HCT116 (cell line): ENCODE measurements around the gene INPP1. TPM values are rescaled to one million over a fixed set of nuclear protein-coding genes. Genes with fewer than 3 reads are reported as not detected.

ENCODE experiments used
- ATAC-seq: fragments of 200-7000 bp; cut with Tn5 transposase; 2 replicates; pipeline ENCODE4 v1.9.1; 2020; ENCODE audit warnings: mild to moderate bottlenecking, moderate library complexity
- BruUV-seq: library from RNA; stranded (reverse); fragments of 400-500 nt; replicated peaks from 2 replicates; lab custom pipeline; 2021; lab: Mats Ljungman, UMichigan
- CTCF ChIA-PET: fragments of 300-600 bp; sonication (Branson Sonifier 250); formaldehyde crosslinking; loops from one replicate; lab custom pipeline; 2021; ENCODE audit warnings: antibody characterized with exemption; lab: Charles Lee
- POLR2A ChIA-PET: fragments of 300-600, 350-600 bp; sonication (Branson Sonifier 250); formaldehyde crosslinking; loops from one replicate; lab custom pipeline; 2021; ENCODE audit warnings: antibody characterized with exemption; lab: Charles Lee
- RAD21 ChIA-PET, 2 experiments: fragments of 300-600 bp; sonication (Branson Sonifier 250); formaldehyde crosslinking; loops; one replicate each; lab custom pipeline; 2023; ENCODE audit warnings: low total read pairs in 2 of 2; ENCODE audit not compliant: uncharacterized antibody in 2 of 2, unreplicated experiment in 2 of 2, low non-redundant PET in 1 of 2; lab: Charles Lee
- DNase-seq: peaks from one replicate; pipeline ENCODE4 v3.0.0-alpha.2; 2010; ENCODE audit warnings: low read depth, low spot score
- H2AFZ ChIP-seq: fragments of 200-600 bp; shearing (Covaris generic), sonication (generic); 2 replicates; pipeline ENCODE4 v1.6.1; 2017; ENCODE audit warnings: low read depth, mixed run types, mixed read lengths, antibody characterized with exemption, low read length; ENCODE audit not compliant: poor library complexity, severe bottlenecking
- H3K27ac ChIP-seq: 2 replicates; pipeline ENCODE4 v1.5.1; 2012; ENCODE audit warnings: low read depth, low read length
- H3K27me3 ChIP-seq: fragments of 200-600 bp; sonication (generic); 2 replicates; pipeline ENCODE4 v1.6.1; 2016; ENCODE audit warnings: mixed run types, low read length, mixed read lengths; ENCODE audit not compliant: insufficient read depth
- H3K36me3 ChIP-seq, 2 experiments: fragments of 200-500 bp in 1 of 2; fragments of 200-600 bp in 1 of 2; sonication (Bioruptor generic) in 1 of 2; sonication (generic) in 1 of 2; 2 replicates each; pipeline versions ENCODE4 v1.5.1 to v1.6.1; 2014 to 2016; ENCODE audit warnings: low read length in 2 of 2, inconsistent platforms in 1 of 2, mixed read lengths in 1 of 2, mixed run types in 1 of 2; ENCODE audit not compliant: insufficient read depth in 2 of 2, control insufficient read depth in 1 of 2
- H3K4me1 ChIP-seq, 2 experiments: fragments of 200-600 bp in 1 of 2; sonication (generic) in 1 of 2; 2 replicates each; pipeline versions ENCODE4 v1.5.1 to v1.6.1; 2012 to 2017; ENCODE audit warnings: low read length in 2 of 2, inconsistent platforms in 1 of 2, mild to moderate bottlenecking in 1 of 2, mixed read lengths in 1 of 2, mixed run types in 1 of 2, moderate library complexity in 1 of 2; ENCODE audit not compliant: insufficient read depth in 2 of 2, control insufficient read depth in 1 of 2
- H3K4me2 ChIP-seq: fragments of 200-600 bp; sonication (generic); 2 replicates; pipeline ENCODE4 v1.6.1; 2017; ENCODE audit warnings: mixed run types, low read length, mixed read lengths
- H3K4me3 ChIP-seq, 2 experiments: fragments of 200-600 bp in 1 of 2; sonication (generic) in 1 of 2; replicated peaks in 1 of 2; 2 replicates each; pipeline ENCODE4 v1.5.1; 2011 to 2016; ENCODE audit warnings: low read length in 2 of 2, control low read depth in 1 of 2, low read depth in 1 of 2, mild to moderate bottlenecking in 1 of 2, mixed read lengths in 1 of 2, mixed run types in 1 of 2
- H3K79me2 ChIP-seq: fragments of 200-600 bp; sonication (generic); 2 replicates; pipeline ENCODE4 v1.6.1; 2017; ENCODE audit warnings: mild to moderate bottlenecking, mixed run types, low read length, moderate library complexity, mixed read lengths; ENCODE audit not compliant: insufficient read depth
- H3K9ac ChIP-seq: fragments of 200-600 bp; sonication (generic); 2 replicates; pipeline ENCODE4 v1.6.1; 2016; ENCODE audit warnings: low read length, mixed read lengths
- H3K9me2 ChIP-seq: fragments of 200-600 bp; sonication (generic), shearing (Covaris generic); 2 replicates; pipeline ENCODE4 v1.6.1; 2017; ENCODE audit warnings: mixed run types, mild to moderate bottlenecking, moderate library complexity; ENCODE audit not compliant: insufficient read depth
- H3K9me3 ChIP-seq, 2 experiments: fragments of 200-500 bp in 1 of 2; fragments of 200-600 bp in 1 of 2; sonication (Bioruptor generic) in 1 of 2; sonication (generic) in 1 of 2; 2 replicates each; pipeline ENCODE4 v1.6.1; 2014 to 2017; ENCODE audit warnings: low read length in 2 of 2, mixed read lengths in 2 of 2, inconsistent platforms in 1 of 2, low read depth in 1 of 2, mild to moderate bottlenecking in 1 of 2, mixed run types in 1 of 2, moderate library complexity in 1 of 2; ENCODE audit not compliant: control insufficient read depth in 1 of 2, insufficient read depth in 1 of 2
- H4K20me1 ChIP-seq: fragments of 200-600 bp; sonication (generic), shearing (Covaris generic); 2 replicates; pipeline ENCODE4 v1.6.1; 2017; ENCODE audit warnings: mixed run types, mild to moderate bottlenecking, moderate library complexity; ENCODE audit not compliant: insufficient read depth
- CBX3 ChIP-seq: IDR thresholded peaks from 2 replicates; pipeline ENCODE4 v1.6.1; 2012; ENCODE audit warnings: low read depth
- CEBPB ChIP-seq: IDR thresholded peaks from 2 replicates; pipeline ENCODE4 v1.6.1; 2012; ENCODE audit warnings: low read depth
- EGR1 ChIP-seq: IDR thresholded peaks from 2 replicates; pipeline ENCODE4 v1.6.1; 2012; ENCODE audit warnings: low read depth
- EZH2 ChIP-seq: fragments of 200-600 bp; sonication (generic); IDR thresholded peaks from 2 replicates; pipeline ENCODE4 v1.6.1; 2017; ENCODE audit warnings: antibody characterized with exemption, mixed run types
- FOSL1 ChIP-seq: IDR thresholded peaks from 2 replicates; pipeline ENCODE4 v1.6.1; 2012; ENCODE audit warnings: low read depth
- JUND ChIP-seq: IDR thresholded peaks from 2 replicates; pipeline ENCODE4 v1.6.1; 2012
- POLR2A ChIP-seq: IDR thresholded peaks from 2 replicates; pipeline ENCODE4 v1.7.0; 2011; ENCODE audit warnings: borderline replicate concordance; ENCODE audit not compliant: insufficient read depth, insufficient read length; ENCODE audit errors: extremely low read depth
- POLR2AphosphoS5 ChIP-seq: IDR thresholded peaks from 2 replicates; pipeline ENCODE4 v1.6.1; 2011; ENCODE audit warnings: mild to moderate bottlenecking, low read depth, low read length, moderate library complexity
- RAD21 ChIP-seq: IDR thresholded peaks from 2 replicates; pipeline ENCODE4 v1.6.1; 2012; ENCODE audit warnings: low read depth, mild to moderate bottlenecking
- SIN3A ChIP-seq: IDR thresholded peaks from 2 replicates; pipeline ENCODE4 v1.6.1; 2012; ENCODE audit warnings: low read depth
- SP1 ChIP-seq: IDR thresholded peaks from 2 replicates; pipeline ENCODE4 v1.6.1; 2012; ENCODE audit warnings: low read depth
- TCF7L2 ChIP-seq: IDR thresholded peaks from 2 replicates; pipeline ENCODE4 v1.7.0; 2011; ENCODE audit warnings: borderline replicate concordance, inconsistent platforms; ENCODE audit not compliant: insufficient read depth, insufficient read length; ENCODE audit errors: extremely low read depth
- intact Hi-C: fragments of 100-400 bp; cut with micrococcal nuclease; formaldehyde crosslinking; loops from 2 replicates; pipeline ENCODE4 v1.10.0; 2022
- total RNA-seq: library from RNA; stranded (reverse); gene quantifications from one replicate; pipeline ENCODE4 v1.2.1, GENCODE V29; 2021; ENCODE audit not compliant: unreplicated experiment
- TF ChIP-seq, protein P1 (sequence below): IDR thresholded peaks from 2 replicates; pipeline ENCODE4 v1.6.1; 2012; ENCODE audit warnings: low read depth
- TF ChIP-seq, protein P2 (sequence below): IDR thresholded peaks from 2 replicates; pipeline ENCODE4 v1.6.1; 2012
- TF ChIP-seq, protein P3 (sequence below): IDR thresholded peaks from 2 replicates; pipeline ENCODE4 v1.6.1; 2012
- TF ChIP-seq, protein P4 (sequence below), 3 experiments: fragments of 200-600 bp in 1 of 3; sonication (generic) in 1 of 3; IDR thresholded peaks in 2 of 3; conservative IDR thresholded peaks in 1 of 3; 2 replicates each; pipeline ENCODE4 v1.5.1; 2012 to 2017; ENCODE audit warnings: low read depth in 2 of 3, low read length in 2 of 3, antibody characterized with exemption in 1 of 3, borderline replicate concordance in 1 of 3, control low read depth in 1 of 3, mild to moderate bottlenecking in 1 of 3, mixed read lengths in 1 of 3, mixed run types in 1 of 3, moderate library complexity in 1 of 3; ENCODE audit not compliant: insufficient read depth in 1 of 3

The INPP1 gene
- total RNA-seq, 1 experiment from 2014 or later, result 19.6 TPM

DNA sequence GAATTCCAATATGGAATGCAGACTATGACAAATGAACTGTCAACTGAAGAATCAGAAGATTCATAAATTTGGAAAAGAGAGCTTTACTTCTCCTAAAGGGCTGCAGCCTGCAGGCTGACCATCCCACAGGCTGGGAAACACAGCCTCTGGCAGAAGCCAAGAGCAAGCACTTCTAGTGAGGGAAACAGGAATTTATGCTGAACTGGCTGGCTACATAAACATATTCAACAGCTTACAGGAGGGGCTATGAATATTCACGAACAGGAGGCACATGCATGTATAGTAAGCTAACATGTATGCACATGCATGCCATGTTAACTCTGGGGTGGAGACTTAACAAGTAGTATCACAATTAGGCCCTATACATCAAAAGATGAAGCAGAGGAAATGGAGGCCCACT lies 41.3 kb upstream of the INPP1 start:
- ATAC-seq, result no peak

More for the DNA sequence above, 41.3 kb upstream of the INPP1 start:
- no peak for TF ChIP-seq POLR2AphosphoS5
- TF ChIP-seq, protein P1, sequence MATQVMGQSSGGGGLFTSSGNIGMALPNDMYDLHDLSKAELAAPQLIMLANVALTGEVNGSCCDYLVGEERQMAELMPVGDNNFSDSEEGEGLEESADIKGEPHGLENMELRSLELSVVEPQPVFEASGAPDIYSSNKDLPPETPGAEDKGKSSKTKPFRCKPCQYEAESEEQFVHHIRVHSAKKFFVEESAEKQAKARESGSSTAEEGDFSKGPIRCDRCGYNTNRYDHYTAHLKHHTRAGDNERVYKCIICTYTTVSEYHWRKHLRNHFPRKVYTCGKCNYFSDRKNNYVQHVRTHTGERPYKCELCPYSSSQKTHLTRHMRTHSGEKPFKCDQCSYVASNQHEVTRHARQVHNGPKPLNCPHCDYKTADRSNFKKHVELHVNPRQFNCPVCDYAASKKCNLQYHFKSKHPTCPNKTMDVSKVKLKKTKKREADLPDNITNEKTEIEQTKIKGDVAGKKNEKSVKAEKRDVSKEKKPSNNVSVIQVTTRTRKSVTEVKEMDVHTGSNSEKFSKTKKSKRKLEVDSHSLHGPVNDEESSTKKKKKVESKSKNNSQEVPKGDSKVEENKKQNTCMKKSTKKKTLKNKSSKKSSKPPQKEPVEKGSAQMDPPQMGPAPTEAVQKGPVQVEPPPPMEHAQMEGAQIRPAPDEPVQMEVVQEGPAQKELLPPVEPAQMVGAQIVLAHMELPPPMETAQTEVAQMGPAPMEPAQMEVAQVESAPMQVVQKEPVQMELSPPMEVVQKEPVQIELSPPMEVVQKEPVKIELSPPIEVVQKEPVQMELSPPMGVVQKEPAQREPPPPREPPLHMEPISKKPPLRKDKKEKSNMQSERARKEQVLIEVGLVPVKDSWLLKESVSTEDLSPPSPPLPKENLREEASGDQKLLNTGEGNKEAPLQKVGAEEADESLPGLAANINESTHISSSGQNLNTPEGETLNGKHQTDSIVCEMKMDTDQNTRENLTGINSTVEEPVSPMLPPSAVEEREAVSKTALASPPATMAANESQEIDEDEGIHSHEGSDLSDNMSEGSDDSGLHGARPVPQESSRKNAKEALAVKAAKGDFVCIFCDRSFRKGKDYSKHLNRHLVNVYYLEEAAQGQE, result no peak
- TF ChIP-seq, protein P2, sequence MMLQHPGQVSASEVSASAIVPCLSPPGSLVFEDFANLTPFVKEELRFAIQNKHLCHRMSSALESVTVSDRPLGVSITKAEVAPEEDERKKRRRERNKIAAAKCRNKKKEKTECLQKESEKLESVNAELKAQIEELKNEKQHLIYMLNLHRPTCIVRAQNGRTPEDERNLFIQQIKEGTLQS, result no peak
- TF ChIP-seq SIN3A, result no peak
- TF ChIP-seq, protein P3, sequence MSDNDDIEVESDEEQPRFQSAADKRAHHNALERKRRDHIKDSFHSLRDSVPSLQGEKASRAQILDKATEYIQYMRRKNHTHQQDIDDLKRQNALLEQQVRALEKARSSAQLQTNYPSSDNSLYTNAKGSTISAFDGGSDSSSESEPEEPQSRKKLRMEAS, result no peak
- TF ChIP-seq RAD21, result no peak
- no peak for TF ChIP-seq SP1
- TF ChIP-seq POLR2A, result no peak
- TF ChIP-seq CBX3, result no peak
- no peak for TF ChIP-seq TCF7L2
- TF ChIP-seq, protein P4, sequence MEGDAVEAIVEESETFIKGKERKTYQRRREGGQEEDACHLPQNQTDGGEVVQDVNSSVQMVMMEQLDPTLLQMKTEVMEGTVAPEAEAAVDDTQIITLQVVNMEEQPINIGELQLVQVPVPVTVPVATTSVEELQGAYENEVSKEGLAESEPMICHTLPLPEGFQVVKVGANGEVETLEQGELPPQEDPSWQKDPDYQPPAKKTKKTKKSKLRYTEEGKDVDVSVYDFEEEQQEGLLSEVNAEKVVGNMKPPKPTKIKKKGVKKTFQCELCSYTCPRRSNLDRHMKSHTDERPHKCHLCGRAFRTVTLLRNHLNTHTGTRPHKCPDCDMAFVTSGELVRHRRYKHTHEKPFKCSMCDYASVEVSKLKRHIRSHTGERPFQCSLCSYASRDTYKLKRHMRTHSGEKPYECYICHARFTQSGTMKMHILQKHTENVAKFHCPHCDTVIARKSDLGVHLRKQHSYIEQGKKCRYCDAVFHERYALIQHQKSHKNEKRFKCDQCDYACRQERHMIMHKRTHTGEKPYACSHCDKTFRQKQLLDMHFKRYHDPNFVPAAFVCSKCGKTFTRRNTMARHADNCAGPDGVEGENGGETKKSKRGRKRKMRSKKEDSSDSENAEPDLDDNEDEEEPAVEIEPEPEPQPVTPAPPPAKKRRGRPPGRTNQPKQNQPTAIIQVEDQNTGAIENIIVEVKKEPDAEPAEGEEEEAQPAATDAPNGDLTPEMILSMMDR (IDR thresholded peaks at IDR 0.05 in 2 of 3, conservative IDR thresholded peaks at IDR 0.05 in 1 of 3; ENCODE audit: borderline replicate concordance in 1 of 3, insufficient read depth in 1 of 3, low read depth in 2 of 3, low read length in 2 of 3), result no peak
- no peak for TF ChIP-seq EZH2
- no peak for TF ChIP-seq FOSL1
- TF ChIP-seq CEBPB, result no peak
- no peak for TF ChIP-seq EGR1
- no peak for TF ChIP-seq JUND
- H3K4me1 ChIP-seq, result no peaks in the 10 kb centered on the region
- no peak overlapping the region for H3K4me2 ChIP-seq
- H3K36me3 ChIP-seq, result peaks cover 0 to 6% of the 10 kb centered on the region in 2 experiments; a peak in 1 of 4 replicates
- no peaks in the 10 kb centered on the region for H3K9me3 ChIP-seq
- H4K20me1 ChIP-seq, result no peaks in the 10 kb centered on the region
- H3K9me2 ChIP-seq, result no peaks in the 10 kb centered on the region
- no peak overlapping the region for H2AFZ ChIP-seq
- ChIA-PET RAD21 (no interaction called here), CTCF (no interaction called here), POLR2A (no interaction called here)
- intact Hi-C loops, result no loop called here
- no TSS peak for BruUV-seq
- no peaks in the 10 kb centered on the region for H3K27me3 ChIP-seq
- no peak overlapping the region for H3K27ac ChIP-seq
- no peak overlapping the region for H3K9ac ChIP-seq
- no peak overlapping the region for H3K4me3 ChIP-seq
- DNase-seq, result no peak
- peaks cover 23% of the 10 kb centered on the region; the same call in 1 of the 2 replicates for H3K79me2 ChIP-seq
